Measurements from ENCODE around the gene SLC23A2.

SLC23A2 gene

DNA sequence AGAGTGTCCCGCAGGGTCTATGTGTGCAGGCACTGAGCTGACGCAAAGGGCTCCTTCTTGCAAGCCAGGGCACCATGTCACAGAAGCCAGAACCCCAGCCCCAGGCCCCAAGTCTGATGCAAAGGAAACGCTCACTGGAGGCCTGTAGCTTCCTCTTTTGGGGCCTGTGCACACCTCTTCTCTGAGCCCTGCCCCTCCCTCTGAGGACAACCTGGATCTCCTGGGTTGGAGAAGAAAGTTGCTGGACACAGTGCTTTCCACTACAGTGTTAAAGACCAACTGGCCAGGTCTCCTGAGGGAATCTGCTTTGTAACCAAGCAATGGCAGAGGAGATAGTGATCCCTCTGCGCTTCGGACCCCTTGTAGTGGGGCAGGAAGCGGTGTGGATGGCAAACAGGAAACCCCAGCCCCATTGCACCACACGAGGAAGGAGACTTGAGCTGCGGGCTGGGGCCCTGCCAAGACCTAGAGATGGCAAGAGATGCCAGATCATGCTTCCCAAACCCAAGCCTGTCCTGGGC, 189.6 kb downstream of the SLC23A2 start:
- DNase-seq = peak; percentile 39 to 93 (median 70)

DNA sequence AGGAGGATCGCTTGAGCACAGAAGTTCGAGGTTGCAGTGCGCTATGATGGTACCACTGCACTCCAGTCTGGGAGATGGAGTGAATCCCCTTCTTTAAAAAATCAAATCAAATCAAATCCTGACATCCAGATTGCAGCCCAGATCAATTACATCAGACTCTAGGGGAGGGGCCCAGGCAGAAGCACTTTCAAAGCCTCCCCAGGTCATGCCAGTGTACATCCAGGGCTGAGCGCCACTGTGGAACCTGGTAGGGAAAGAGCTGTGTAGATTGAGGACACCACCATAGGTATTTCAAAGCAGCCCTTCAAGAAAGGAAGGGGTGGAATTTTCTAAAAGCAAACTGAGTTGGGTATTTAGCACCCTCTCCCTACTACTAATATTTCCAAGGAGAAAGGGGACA, 190.1 kb downstream of the SLC23A2 start:
- DNase-seq = no peak

DNA sequence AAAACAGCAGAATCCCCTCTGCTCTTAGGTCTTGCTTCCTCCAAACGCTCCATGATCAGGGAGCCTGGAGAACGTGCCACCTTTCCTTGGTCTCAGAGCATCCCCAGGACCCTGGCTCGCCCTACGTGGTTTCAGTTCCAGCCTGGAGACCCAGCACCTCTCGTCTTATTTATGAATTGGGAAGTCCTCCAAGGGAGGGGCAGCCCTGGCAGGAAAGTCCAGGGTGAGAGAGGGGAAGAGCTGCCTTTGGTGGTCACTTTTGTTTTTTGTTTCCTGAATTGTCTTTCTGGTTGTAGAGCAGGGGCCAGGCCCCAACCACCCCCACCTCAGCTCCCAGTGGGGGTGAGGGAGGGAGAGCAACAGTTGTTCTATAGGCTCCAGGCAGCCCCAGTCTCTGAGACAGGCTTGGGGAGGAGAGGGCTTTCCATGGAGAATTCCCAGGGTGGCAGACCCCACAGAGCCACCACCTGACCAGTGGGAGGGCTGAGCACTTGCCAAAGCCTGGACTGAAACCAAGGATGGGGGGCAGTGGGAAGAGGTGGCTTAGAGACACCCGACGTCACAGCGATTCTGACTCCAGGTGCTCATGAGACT, 190.8 kb downstream of the SLC23A2 start:
- DNase-seq = no peak

DNA sequence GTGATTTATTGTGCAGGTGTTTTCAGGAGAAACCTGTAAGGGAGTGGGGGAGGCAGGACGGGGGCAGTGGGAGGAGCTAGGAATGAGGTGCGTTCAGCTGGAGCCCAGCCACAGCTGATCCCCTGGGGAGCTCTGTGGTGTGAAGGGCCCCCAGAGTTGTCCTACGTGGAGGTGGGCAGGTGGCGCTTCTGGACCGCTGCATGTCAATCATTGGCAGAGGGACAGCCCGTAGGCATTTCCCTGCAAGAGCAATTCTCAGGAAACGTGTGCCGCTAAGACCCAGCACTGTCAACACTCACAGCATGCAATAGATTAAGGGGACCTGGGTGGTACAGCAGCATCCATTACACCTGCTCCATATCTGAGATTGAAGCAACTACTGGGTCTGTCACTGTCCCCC, 191.6 kb downstream of the SLC23A2 start:
- DNase-seq = peak in 3 of 6 experiments; percentile 3 to 8 (median 5)

DNA sequence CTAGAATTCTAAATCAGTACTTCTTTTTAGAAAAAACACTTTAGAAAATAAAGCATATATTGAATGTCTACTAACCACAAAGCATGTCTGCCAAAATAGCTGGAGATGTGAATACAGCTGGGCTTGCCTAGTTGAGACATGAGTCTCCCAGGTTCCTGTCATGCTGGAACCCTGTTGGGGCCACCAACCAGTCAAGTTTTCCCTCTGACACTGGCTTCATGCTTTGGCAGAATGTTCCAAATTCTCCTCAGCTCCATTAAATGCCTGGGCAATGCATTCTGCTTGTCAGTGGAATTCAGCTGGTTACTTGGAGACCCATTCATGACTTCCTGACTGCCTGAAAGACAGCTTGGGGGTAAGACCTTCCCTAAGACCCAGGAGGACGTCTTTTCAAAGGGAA, 192.4 kb downstream of the SLC23A2 start:
- no peak for DNase-seq

DNA sequence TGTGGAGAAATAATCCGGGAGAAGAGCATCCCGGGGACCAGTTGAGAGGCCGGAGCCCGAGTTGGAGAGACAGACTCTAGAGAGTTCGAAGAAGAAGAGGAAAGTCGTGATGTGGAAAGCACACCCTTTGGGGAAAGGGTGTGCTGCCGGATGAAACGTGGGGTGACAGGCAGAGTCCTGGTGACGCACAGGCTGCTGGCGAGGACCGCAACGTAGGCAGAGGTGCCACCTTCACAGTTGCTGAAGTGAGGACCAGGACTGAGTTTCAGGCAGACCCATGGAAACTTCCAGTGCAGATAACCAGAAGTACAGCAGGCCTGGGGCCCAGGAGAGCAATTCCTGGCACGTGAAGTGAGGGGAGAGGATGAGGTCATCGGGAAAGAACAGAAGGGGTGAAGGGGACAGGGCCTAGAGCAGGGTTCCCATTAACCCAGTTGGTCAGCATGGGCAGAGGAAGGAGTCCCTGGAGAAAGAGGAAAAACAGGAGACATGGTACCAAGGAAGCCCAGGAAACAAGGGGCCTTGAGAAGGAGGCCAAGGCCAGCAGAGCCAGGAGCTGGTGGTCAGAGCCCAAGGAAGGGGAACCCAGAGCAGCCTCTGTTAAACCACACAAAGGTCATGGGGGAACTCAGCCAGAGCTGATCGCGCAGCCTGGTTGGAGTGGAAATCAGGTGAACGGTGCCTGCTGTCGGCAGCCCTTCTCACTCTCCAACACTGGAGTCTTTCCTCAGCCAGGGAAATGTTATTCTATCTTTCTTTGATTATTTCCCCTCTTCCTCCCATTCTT, 195.5 kb downstream of the SLC23A2 start:
- DNase-seq = no peak

DNA sequence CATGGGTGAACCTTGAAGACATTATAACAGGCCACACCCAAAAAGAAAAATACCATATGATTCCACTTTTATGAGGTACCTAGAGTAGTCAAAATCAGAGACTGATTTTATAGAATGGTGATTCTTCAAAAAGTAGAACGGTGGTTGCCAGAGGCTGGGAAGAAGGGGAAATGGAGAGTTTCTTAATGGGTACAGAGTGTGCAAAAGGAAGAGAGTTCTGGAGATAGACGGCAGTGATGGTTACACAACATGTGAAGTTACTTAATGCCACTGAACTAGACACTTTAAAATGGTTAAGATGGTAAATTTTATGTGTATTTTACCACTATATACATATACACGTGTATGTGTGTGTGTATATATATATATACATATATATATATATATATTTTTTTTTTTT, 198.8 kb downstream of the SLC23A2 start:
- no peak for DNase-seq
